Measurements from ENCODE around the gene LRRC36. TPM values are rescaled to one million over a fixed set of nuclear protein-coding genes. Genes with fewer than 3 reads are reported as not detected.
A peak's percentile ranks its signal among the peaks of the same experiment; 100 is the strongest.

The LRRC36 gene
- total and polyA plus RNA-seq, 2 of the 8 experiments (the other 6 are each of a cell fraction or from before 2014, with no cell fraction given): 0.15 TPM; not detected in 1

- TF ChIP-seq YY1 (IDR thresholded peaks at IDR 0.05; ENCODE audit: low read depth, low read length) (0 out of 2 replicates have a peak, but pooled peaks have one; percentile 25), ATF3 (IDR thresholded peaks at IDR 0.05; ENCODE audit: insufficient read depth, low read depth, low read length) (no peak), CHD7 (IDR thresholded peaks at IDR 0.05; ENCODE audit: insufficient replicate concordance, low read length) (no peak), SUZ12 (IDR thresholded peaks at IDR 0.05; ENCODE audit: low read length) (no peak), RAD21 (IDR thresholded peaks at IDR 0.05 in 1 of 2, conservative IDR thresholded peaks at IDR 0.05 in 1 of 2; ENCODE audit: low read depth in 2 of 2, low read length in 2 of 2) (peak; percentile 39 to 53; a peak in 2 of 4 replicates), TAF7 (optimal IDR thresholded peaks at IDR 0.05; ENCODE audit: borderline replicate concordance, low read depth, low read length) (no peak), EP300 (IDR thresholded peaks at IDR 0.05; ENCODE audit: borderline replicate concordance in 1 of 2, low read depth in 2 of 2, low read length in 2 of 2) (peak in 1 of 2 experiments; percentile 62; a peak in 1 of 3 replicates), HDAC6 (IDR thresholded peaks at IDR 0.05; ENCODE audit: low read depth, low read length) (no peak)
Observed at GRCh38 chr16:67393111-67393787, 66.6 kb downstream of the LRRC36 start, which contains the start of gene TPPP3 (continued).
